Activated CD8-positive, alpha-beta memory T cell treated with anti-CD3 and anti-CD28 coated beads, Interleukin-2, amount 50 U/mL, for 24 hours (primary cell): ENCODE results near the gene COX19.
"Not testable (repeated sequence)": the region's sequence is repeated elsewhere in the genome, so short reads cannot be mapped to it uniquely, and the experiment has no call there.

Source experiments
- DNase-seq: peaks from one replicate; pipeline ENCODE4 v3.0.0-alpha.2; 2020; ENCODE audit errors: extremely low read depth

Gene COX19

GRCh38 chr7:945147-945555, 30.2 kb downstream of the COX19 start:
- DNase-seq, result no peak

- DNase-seq, result no peak
These were observed 30.6 kb downstream of the COX19 start for GRCh38 chr7:944744-945143.

- DNase-seq, result not testable (repeated sequence)
These were observed 31.6 kb downstream of the COX19 start for GRCh38 chr7:943793-944192.

- no peak for DNase-seq
These were observed 34.5 kb downstream of the COX19 start for GRCh38 chr7:940599-941408.

- no peak for DNase-seq
These were observed 35.5 kb downstream of the COX19 start for GRCh38 chr7:939843-940242.

- no peak for DNase-seq
These were observed 36.7 kb downstream of the COX19 start for GRCh38 chr7:938546-939185.

GRCh38 chr7:937856-938484, 37.4 kb downstream of the COX19 start:
- DNase-seq, result no peak

- DNase-seq, result no peak
These were observed 38.8 kb downstream of the COX19 start for GRCh38 chr7:936386-937054.

- no peak for DNase-seq
These were observed 39.4 kb downstream of the COX19 start for GRCh38 chr7:935874-936385.

- no peak for DNase-seq
These were observed 40.0 kb downstream of the COX19 start for GRCh38 chr7:935164-935873.

- no peak for DNase-seq
These were observed 40.7 kb downstream of the COX19 start for GRCh38 chr7:934469-935163.

GRCh38 chr7:932651-932975, 42.7 kb downstream of the COX19 start:
- no peak for DNase-seq

- no peak for DNase-seq
These were observed 43.3 kb downstream of the COX19 start for GRCh38 chr7:931871-932650.

GRCh38 chr7:930975-931758, 44.2 kb downstream of the COX19 start:
- no peak for DNase-seq

- no peak for DNase-seq
These were observed 46.0 kb downstream of the COX19 start for GRCh38 chr7:929311-929711.

- no peak for DNase-seq
These were observed 48.2 kb downstream of the COX19 start for GRCh38 chr7:927031-927671.

GRCh38 chr7:926061-927030, 49.0 kb downstream of the COX19 start:
- DNase-seq, result no peak

GRCh38 chr7:925601-926000, 49.7 kb downstream of the COX19 start:
- peak; percentile 56 for DNase-seq
